Epithelial cell of proximal tubule (primary cell): Measurements from ENCODE around the gene CREB3L4. TPM values are rescaled to one million over a fixed set of nuclear protein-coding genes. Genes with fewer than 3 reads are reported as not detected.

Experiments used
- DNase-seq: peaks from one replicate; pipeline ENCODE4 v3.0.0-alpha.2; 2011; ENCODE audit warnings: low read depth
- H3K4me3 ChIP-seq: 2 replicates; pipeline ENCODE4 v1.5.1; 2011; ENCODE audit warnings: low read depth, mild to moderate bottlenecking, low read length
- total RNA-seq: library from RNA; depleted of rRNA; stranded (reverse); fragments of >200 nt; gene quantifications from 2 replicates; pipeline ENCODE4 v1.2.3, GENCODE V29; 2015
- TF ChIP-seq, protein P1 (sequence below): conservative IDR thresholded peaks from 2 replicates; pipeline ENCODE4 v1.5.1; 2012; ENCODE audit warnings: low read depth, mild to moderate bottlenecking, low read length

The CREB3L4 gene
- total RNA-seq, 1 donor from 2014 or later: 10.7 TPM

DNA sequence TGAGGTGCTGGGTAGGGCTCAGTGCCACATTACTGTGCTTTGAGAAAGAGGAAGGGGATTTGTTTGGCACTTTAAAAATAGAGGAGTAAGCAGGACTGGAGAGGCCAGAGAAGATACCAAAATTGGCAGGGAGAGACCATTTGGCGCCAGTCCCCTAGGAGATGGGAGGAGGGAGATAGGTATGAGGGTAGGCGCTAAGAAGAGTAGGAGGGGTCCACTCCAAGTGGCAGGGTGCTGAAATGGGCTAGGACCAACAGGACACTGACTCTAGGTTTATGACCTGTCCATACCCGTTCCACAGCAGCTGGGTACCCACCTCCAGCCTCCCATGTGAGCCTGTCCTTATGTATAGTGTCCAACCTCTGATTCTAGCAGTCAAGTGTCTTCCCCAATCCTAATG, 8.2 kb upstream of the CREB3L4 start:
- TF ChIP-seq, protein P1, sequence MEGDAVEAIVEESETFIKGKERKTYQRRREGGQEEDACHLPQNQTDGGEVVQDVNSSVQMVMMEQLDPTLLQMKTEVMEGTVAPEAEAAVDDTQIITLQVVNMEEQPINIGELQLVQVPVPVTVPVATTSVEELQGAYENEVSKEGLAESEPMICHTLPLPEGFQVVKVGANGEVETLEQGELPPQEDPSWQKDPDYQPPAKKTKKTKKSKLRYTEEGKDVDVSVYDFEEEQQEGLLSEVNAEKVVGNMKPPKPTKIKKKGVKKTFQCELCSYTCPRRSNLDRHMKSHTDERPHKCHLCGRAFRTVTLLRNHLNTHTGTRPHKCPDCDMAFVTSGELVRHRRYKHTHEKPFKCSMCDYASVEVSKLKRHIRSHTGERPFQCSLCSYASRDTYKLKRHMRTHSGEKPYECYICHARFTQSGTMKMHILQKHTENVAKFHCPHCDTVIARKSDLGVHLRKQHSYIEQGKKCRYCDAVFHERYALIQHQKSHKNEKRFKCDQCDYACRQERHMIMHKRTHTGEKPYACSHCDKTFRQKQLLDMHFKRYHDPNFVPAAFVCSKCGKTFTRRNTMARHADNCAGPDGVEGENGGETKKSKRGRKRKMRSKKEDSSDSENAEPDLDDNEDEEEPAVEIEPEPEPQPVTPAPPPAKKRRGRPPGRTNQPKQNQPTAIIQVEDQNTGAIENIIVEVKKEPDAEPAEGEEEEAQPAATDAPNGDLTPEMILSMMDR: no peak
- DNase-seq: no peak
- no peak overlapping the region for H3K4me3 ChIP-seq

DNA sequence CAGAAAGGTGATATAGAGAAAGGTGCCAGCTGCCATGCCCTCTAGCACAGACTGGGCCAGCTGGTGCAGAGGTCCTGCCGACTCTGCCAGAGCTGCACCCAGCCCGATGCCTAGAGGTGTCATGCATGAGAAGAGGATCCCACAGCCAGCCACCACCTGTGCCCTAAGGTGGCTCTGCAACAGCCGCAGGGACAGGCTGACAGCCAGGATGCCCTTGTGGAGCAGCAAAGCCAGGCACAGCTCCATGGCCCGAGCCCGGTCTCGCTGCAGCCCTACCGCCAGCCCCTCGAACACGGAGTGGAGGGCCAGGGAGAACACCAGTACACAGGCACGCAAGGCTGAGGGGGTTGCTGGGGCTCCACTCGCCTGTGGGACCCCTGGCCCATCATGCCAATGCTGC, 7.5 kb upstream of the CREB3L4 start:
- TF ChIP-seq, protein P1: no peak
- DNase-seq: no peak
- H3K4me3 ChIP-seq: no peak overlapping the region

DNA sequence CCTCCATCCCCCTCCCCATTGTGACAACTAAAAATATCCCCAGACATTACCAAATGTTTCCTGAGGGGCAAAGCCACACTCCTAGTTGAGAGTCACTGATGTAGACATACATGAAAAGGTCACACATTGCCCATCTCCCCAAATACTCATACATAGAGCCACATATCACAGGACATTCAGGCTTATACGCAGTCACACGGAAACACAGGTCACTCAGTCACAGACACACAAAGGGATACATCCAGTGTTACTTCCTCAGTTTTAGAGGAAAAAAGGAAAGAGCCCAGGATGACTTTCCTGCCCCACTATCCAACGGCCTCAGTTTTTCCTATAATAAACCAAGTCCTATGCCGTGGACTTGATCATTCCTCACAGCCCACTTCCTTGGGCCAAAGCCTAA, 6.3 kb upstream of the CREB3L4 start:
- DNase-seq: no peak
- TF ChIP-seq, protein P1: no peak
- peak overlapping the region; percentile 69 for H3K4me3 ChIP-seq

DNA sequence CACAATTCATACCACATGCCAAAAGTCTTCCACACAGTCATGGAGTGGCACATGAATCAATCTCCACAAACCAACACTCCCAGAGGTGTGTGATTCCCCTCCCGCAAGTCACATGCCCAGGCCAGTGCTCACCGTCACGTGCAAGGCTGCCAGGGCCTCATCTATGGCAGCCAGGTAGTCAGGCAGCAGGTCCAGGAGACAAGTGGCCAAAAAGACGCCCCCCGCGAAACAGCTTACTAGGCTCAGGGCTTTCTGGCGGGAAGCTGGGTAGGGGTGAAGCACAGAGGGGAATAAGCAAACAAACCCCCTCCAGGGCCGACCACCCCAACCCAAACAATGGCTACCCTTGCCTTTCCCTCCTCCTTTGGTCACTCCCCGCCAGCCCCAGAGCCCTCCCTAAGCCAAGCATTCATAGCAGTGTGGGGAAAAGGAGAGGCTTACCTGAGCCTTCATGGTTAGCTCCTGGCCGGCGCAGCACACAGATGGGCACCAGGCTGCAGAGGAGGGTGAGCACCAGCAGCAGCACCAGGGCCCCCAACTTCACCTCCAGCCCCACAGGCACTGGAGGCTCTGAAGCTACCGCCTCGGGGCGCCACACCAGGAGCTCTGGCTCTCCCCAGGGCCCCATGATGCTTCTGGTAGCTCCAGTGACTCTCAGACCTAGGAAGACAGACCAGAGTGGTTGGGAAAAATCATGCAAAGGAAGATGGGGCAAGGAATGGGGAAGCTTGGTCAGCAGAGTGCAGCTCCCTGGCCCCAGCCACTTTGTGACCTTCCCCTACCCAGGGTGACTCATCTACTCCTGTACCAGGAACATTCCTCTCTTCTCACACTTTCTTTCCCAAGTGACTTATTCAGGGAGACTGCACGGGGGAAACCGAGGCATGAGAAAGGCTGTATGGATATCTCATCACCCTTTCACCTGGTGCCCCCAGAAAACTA, 5.3 kb upstream of the CREB3L4 start:
- peak overlapping the region; percentile 69 for H3K4me3 ChIP-seq
- TF ChIP-seq, protein P1: no peak
- no peak for DNase-seq

DNA sequence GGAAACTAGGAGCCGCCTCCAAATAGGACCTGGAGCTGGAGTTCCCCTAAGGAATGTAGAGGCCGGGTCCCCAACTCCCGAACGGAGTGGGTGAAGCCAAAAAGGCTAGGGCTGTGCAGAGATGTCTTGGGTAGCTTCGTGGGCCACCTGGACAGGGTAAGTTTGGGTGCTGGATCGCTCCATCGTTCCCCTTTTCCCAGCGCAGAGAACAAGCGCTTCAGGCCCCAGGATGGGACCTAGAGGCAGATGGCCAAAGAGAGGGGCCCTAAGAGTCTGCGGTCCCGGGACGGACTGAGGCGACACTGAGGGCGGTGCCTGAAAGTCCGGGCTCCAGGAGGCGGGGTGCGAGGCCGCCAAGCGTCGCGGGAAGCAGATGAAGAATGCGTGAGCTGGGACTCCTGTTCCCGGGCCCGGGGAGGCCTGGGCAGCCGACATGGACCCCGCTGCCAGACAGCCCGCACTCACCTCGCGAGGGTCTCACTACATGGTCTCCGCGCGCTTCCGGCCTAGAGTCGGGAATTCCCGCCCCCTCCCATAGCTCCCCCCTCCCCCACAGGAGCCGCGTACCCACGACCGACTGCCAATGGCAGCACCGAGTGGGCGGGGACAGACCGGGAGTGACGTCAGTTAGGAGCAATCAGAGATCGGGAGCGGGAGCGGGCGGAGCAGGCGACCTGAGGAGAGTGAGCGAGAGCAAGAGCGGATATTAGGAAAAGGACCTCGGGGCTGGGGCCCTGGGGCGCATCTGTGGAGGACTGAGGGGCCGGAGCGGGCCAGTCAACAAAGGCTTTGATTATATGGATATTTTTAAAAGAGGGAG, 4.5 kb upstream of the CREB3L4 start, which contains the start of gene SLC39A1:
SLC39A1 (minus strand) TSS at position 508 of the 820 bp plus-strand sequence. CDS start 822 bp downstream, outside the sequence.
- DNase-seq: no peak
- H3K4me3 ChIP-seq: peak within 1 kb of the TSS; percentile 69
- TF ChIP-seq, protein P1: no peak

DNA sequence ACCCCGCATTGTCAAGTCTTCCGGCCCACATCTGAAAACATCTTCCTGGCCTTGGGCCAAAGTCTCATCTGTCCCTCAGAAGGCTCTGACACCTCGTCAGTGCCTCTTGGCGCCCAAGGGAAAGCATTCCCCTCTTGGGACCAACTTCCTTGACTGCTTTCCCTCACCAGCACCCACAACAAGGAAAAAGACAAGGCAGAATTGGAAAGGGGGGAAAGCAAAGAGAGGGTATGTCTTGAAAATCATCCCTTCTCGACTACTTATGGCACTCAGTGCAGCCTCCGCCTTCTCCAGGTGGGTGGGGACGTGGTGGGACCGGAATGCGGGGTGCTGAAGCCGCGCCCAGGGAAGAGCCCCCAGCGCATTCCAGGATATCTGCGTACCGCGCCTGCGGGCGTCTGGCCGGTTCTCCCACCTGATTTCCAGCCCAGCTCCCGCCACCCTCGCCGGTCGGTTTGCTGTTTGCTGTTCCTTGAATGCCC, 3.8 kb upstream of the CREB3L4 start:
- TF ChIP-seq, protein P1: no peak
- no peak for DNase-seq
- peak overlapping the region; percentile 69 for H3K4me3 ChIP-seq
